Ishikawa (cell line): ENCODE data around the gene LTBP3.

Experiments
- CEBPB ChIP-seq: IDR thresholded peaks from 2 replicates; pipeline ENCODE4 v1.6.1; 2012
- EP300 ChIP-seq: IDR thresholded peaks from 2 replicates; pipeline ENCODE4 v1.6.1; 2012; ENCODE audit warnings: borderline replicate concordance
- RAD21 ChIP-seq: IDR thresholded peaks from 2 replicates; pipeline ENCODE4 v1.6.1; 2012; ENCODE audit warnings: low read depth
- TAF1 ChIP-seq: IDR thresholded peaks from 2 replicates; pipeline ENCODE4 v1.6.1; 2012; ENCODE audit warnings: low read depth, mild to moderate bottlenecking
- TCF12 ChIP-seq: IDR thresholded peaks from 2 replicates; pipeline ENCODE4 v1.6.1; 2012; ENCODE audit warnings: low read depth
- YY1 ChIP-seq: IDR thresholded peaks from 2 replicates; pipeline ENCODE4 v1.6.1; 2012; ENCODE audit warnings: low read depth
- ZBTB7A ChIP-seq: IDR thresholded peaks from 2 replicates; pipeline ENCODE4 v1.6.1; 2012; ENCODE audit warnings: low read depth
- TF ChIP-seq, protein P1 (sequence below): IDR thresholded peaks from 2 replicates; pipeline ENCODE4 v1.6.1; 2012
- TF ChIP-seq, protein P2 (sequence below): IDR thresholded peaks from 2 replicates; pipeline ENCODE4 v1.6.1; 2012; ENCODE audit warnings: low read depth, mild to moderate bottlenecking

DNA sequence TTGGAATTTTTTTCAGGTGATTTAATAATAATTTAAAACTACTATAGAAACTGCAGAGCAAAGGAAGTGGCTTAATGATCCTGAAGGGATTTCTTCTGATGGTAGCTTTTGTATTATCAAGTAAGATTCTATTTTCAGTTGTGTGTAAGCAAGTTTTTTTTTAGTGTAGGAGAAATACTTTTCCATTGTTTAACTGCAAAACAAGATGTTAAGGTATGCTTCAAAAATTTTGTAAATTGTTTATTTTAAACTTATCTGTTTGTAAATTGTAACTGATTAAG lies 55.9 kb downstream of the LTBP3 start:
- TF ChIP-seq, protein P1, sequence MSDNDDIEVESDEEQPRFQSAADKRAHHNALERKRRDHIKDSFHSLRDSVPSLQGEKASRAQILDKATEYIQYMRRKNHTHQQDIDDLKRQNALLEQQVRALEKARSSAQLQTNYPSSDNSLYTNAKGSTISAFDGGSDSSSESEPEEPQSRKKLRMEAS, result no peak
- TF ChIP-seq TCF12, result no peak
- TF ChIP-seq, protein P2, sequence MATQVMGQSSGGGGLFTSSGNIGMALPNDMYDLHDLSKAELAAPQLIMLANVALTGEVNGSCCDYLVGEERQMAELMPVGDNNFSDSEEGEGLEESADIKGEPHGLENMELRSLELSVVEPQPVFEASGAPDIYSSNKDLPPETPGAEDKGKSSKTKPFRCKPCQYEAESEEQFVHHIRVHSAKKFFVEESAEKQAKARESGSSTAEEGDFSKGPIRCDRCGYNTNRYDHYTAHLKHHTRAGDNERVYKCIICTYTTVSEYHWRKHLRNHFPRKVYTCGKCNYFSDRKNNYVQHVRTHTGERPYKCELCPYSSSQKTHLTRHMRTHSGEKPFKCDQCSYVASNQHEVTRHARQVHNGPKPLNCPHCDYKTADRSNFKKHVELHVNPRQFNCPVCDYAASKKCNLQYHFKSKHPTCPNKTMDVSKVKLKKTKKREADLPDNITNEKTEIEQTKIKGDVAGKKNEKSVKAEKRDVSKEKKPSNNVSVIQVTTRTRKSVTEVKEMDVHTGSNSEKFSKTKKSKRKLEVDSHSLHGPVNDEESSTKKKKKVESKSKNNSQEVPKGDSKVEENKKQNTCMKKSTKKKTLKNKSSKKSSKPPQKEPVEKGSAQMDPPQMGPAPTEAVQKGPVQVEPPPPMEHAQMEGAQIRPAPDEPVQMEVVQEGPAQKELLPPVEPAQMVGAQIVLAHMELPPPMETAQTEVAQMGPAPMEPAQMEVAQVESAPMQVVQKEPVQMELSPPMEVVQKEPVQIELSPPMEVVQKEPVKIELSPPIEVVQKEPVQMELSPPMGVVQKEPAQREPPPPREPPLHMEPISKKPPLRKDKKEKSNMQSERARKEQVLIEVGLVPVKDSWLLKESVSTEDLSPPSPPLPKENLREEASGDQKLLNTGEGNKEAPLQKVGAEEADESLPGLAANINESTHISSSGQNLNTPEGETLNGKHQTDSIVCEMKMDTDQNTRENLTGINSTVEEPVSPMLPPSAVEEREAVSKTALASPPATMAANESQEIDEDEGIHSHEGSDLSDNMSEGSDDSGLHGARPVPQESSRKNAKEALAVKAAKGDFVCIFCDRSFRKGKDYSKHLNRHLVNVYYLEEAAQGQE, result no peak
- no peak for TF ChIP-seq ZBTB7A
- TF ChIP-seq EP300, result no peak
- TF ChIP-seq RAD21, result no peak
- TF ChIP-seq YY1, result no peak
- no peak for TF ChIP-seq CEBPB
- no peak for TF ChIP-seq TAF1
